ENCODE measurements around the gene DCXR. TPM values are rescaled to one million over a fixed set of nuclear protein-coding genes. Genes with fewer than 3 reads are reported as not detected.

Gene DCXR
- total and polyA plus RNA-seq, 2 of the 13 experiments (the other 11 are each of a cell fraction or from before 2014, with no cell fraction given) = 287 to 311 TPM

DNA sequence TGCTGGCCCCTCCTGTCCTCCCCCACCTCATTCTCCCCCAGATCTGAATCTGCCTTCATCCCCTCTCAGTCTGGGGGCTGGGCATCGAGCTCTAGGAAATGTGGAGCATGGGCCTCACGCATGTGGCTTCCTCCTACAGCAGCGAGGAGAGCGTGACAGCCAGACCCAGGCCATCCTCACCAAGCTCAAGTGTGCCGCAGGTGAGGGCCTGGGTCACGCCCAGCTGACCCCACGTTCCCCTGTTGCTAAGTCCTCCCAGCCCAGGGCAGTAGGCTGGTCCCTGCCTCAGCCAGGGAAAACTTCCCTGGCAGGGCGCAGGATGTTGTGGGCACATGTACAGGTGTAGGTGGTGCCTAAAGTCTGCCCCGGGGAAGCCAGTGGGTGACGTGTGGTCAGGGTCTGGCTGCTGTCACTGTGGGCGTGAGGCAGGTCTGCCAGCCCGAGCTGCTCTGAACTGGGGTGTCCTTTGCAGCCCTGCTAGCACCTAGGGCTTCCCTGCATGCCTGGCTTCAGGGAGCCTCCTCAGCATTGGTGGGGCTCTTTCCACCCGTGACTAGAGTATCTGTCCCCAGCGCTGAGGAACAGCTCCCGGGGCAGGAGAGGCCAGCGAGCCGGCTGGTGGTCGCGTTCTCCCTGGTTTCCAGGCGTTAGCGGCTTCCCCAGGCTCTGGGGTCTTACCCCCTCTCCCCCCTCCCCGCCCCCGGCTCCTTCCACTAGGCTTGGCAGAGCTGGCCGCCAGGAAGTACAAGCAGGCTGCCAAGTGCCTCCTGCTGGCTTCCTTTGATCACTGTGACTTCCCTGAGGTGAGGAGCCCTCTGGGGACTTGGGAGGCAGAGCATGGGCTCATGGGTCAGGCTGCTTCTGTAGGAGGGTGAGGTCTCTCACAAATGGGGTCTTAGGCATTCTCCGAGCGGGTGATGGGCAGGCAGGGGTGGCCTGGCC is 17.8 kb upstream of the DCXR start (continued):
- TF ChIP-seq, protein P1, sequence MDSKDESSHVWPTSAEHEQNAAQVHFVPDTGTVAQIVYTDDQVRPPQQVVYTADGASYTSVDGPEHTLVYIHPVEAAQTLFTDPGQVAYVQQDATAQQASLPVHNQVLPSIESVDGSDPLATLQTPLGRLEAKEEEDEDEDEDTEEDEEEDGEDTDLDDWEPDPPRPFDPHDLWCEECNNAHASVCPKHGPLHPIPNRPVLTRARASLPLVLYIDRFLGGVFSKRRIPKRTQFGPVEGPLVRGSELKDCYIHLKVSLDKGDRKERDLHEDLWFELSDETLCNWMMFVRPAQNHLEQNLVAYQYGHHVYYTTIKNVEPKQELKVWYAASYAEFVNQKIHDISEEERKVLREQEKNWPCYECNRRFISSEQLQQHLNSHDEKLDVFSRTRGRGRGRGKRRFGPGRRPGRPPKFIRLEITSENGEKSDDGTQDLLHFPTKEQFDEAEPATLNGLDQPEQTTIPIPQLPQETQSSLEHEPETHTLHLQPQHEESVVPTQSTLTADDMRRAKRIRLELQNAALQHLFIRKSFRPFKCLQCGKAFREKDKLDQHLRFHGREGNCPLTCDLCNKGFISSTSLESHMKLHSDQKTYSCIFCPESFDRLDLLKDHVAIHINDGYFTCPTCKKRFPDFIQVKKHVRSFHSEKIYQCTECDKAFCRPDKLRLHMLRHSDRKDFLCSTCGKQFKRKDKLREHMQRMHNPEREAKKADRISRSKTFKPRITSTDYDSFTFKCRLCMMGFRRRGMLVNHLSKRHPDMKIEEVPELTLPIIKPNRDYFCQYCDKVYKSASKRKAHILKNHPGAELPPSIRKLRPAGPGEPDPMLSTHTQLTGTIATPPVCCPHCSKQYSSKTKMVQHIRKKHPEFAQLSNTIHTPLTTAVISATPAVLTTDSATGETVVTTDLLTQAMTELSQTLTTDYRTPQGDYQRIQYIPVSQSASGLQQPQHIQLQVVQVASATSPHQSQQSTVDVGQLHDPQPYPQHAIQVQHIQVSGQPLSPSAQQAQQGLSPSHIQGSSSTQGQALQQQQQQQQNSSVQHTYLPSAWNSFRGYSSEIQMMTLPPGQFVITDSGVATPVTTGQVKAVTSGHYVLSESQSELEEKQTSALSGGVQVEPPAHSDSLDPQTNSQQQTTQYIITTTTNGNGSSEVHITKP (CRISPR knock-in tag; IDR thresholded peaks at IDR 0.05; ENCODE audit: low read depth) = no peak
- TF ChIP-seq NCOA1 (CRISPR knock-in tag; IDR thresholded peaks at IDR 0.05) (no peak), NCOR1 (IDR thresholded peaks at IDR 0.05; ENCODE audit: borderline replicate concordance, low read length) (no peak), ARNT2 (CRISPR knock-in tag; IDR thresholded peaks at IDR 0.05; ENCODE audit: low read depth) (no peak), ZNF766 (CRISPR knock-in tag; IDR thresholded peaks at IDR 0.05; ENCODE audit: borderline replicate concordance) (no peak), CHD2 (IDR thresholded peaks at IDR 0.05; ENCODE audit: low read depth, low read length) (no peak), MXI1 (IDR thresholded peaks at IDR 0.05; ENCODE audit: borderline replicate concordance, low read depth, low read length) (no peak), NFE2L1 (CRISPR knock-in tag; IDR thresholded peaks at IDR 0.05; ENCODE audit: borderline replicate concordance) (no peak), FLYWCH1 (CRISPR knock-in tag; IDR thresholded peaks at IDR 0.05) (no peak), TGIF2 (CRISPR knock-in tag; IDR thresholded peaks at IDR 0.05) (no peak), ZC3H13 (CRISPR knock-in tag; IDR thresholded peaks at IDR 0.05) (0 out of 2 replicates have a peak, but pooled peaks have one; percentile 7), ZNF75D (CRISPR knock-in tag; IDR thresholded peaks at IDR 0.05; ENCODE audit: borderline replicate concordance) (no peak), ZKSCAN5 (CRISPR knock-in tag; IDR thresholded peaks at IDR 0.05) (no peak), ZNF34 (CRISPR knock-in tag; IDR thresholded peaks at IDR 0.05; ENCODE audit: borderline replicate concordance) (no peak), KLF15 (CRISPR knock-in tag; IDR thresholded peaks at IDR 0.05; ENCODE audit: borderline replicate concordance) (no peak), MTA3 (CRISPR knock-in tag; IDR thresholded peaks at IDR 0.05) (no peak)
- TF ChIP-seq, protein P2, sequence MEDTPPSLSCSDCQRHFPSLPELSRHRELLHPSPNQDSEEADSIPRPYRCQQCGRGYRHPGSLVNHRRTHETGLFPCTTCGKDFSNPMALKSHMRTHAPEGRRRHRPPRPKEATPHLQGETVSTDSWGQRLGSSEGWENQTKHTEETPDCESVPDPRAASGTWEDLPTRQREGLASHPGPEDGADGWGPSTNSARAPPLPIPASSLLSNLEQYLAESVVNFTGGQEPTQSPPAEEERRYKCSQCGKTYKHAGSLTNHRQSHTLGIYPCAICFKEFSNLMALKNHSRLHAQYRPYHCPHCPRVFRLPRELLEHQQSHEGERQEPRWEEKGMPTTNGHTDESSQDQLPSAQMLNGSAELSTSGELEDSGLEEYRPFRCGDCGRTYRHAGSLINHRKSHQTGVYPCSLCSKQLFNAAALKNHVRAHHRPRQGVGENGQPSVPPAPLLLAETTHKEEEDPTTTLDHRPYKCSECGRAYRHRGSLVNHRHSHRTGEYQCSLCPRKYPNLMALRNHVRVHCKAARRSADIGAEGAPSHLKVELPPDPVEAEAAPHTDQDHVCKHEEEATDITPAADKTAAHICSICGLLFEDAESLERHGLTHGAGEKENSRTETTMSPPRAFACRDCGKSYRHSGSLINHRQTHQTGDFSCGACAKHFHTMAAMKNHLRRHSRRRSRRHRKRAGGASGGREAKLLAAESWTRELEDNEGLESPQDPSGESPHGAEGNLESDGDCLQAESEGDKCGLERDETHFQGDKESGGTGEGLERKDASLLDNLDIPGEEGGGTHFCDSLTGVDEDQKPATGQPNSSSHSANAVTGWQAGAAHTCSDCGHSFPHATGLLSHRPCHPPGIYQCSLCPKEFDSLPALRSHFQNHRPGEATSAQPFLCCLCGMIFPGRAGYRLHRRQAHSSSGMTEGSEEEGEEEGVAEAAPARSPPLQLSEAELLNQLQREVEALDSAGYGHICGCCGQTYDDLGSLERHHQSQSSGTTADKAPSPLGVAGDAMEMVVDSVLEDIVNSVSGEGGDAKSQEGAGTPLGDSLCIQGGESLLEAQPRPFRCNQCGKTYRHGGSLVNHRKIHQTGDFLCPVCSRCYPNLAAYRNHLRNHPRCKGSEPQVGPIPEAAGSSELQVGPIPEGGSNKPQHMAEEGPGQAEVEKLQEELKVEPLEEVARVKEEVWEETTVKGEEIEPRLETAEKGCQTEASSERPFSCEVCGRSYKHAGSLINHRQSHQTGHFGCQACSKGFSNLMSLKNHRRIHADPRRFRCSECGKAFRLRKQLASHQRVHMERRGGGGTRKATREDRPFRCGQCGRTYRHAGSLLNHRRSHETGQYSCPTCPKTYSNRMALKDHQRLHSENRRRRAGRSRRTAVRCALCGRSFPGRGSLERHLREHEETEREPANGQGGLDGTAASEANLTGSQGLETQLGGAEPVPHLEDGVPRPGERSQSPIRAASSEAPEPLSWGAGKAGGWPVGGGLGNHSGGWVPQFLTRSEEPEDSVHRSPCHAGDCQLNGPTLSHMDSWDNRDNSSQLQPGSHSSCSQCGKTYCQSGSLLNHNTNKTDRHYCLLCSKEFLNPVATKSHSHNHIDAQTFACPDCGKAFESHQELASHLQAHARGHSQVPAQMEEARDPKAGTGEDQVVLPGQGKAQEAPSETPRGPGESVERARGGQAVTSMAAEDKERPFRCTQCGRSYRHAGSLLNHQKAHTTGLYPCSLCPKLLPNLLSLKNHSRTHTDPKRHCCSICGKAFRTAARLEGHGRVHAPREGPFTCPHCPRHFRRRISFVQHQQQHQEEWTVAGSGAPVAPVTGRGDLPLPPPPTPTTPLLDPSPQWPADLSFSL (CRISPR knock-in tag; IDR thresholded peaks at IDR 0.05) = no peak
- TF ChIP-seq, protein P3, sequence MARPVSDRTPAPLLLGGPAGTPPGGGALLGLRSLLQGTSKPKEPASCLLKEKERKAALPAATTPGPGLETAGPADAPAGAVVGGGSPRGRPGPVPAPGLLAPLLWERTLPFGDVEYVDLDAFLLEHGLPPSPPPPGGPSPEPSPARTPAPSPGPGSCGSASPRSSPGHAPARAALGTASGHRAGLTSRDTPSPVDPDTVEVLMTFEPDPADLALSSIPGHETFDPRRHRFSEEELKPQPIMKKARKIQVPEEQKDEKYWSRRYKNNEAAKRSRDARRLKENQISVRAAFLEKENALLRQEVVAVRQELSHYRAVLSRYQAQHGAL (CRISPR knock-in tag; IDR thresholded peaks at IDR 0.05; ENCODE audit: not compliant biosample characterization) = no peak
